GOT3 (cell line): Measurements from ENCODE around the gene NDST1.

ENCODE experiments used
- DNase-seq: peaks from one replicate; lab custom pipeline; 2025; ENCODE audit warnings: mixed read lengths; lab: John Stamatoyannopoulos, UW

NDST1 gene

GRCh38 chr5:150587856-150588595 is 80.1 kb downstream of the NDST1 start:
- no peak for DNase-seq

GRCh38 chr5:150588596-150588890 is 80.6 kb downstream of the NDST1 start:
- no peak for DNase-seq

- no peak for DNase-seq
These were observed 82.1 kb downstream of the NDST1 start for GRCh38 chr5:150589862-150590601.

DNA sequence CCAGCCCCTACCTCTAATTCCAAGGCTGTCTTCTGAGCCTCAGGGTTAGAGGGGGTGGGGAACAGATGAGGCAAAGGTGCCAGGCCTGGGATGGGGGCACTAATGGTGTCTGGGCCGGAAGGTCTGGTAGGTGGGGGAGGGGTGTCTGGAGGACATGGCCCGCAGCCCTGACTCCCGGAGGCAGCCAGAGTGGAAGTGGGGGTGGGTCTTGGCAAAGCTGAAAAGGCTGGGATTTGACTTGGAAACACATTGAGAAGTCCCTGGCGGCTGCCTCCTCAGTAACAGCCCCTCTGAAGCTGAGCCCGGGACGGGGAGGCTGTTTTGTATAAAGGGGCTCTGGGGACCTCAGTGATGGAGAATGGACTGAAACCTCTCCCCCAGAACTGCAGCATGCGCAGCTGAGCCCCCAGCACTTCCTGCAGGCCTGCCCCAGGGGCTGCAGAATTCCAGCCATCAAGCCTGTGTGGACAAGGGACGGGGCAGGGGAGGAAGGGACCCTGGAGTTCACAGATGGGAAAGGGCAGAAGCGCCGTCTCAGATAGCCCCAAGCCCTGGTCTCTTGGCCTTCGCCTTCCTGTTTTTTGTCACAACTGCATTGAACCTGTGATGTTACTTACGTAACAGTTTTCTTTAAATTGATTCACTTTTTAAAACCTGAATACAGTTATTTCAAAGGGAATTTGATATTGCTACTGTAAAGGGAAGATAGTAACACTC is 83.2 kb downstream of the NDST1 start:
- no peak for DNase-seq

DNA sequence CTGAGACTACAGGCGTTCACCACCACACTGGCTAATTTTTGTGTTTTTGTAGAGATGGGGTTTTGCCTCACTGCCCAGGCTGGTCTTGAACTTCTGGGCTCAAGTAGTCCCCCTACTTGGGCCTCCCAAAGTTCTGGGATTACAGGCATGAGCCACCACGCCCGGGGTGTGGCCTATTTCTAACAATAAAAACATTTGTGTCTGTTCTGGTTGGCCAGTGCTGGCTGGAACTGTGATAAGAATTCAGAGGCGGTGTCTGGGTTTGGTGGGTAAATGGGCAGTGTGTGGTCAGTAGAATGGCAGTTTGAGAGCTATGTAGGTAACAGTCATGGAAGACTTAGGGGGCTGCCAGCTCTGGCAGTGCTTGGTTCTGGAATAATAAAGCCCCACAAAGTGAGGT is 85.7 kb downstream of the NDST1 start:
- no peak for DNase-seq

- DNase-seq = no peak
These were observed 86.1 kb downstream of the NDST1 start for GRCh38 chr5:150593996-150594395.

- DNase-seq = no peak
These were observed 87.6 kb downstream of the NDST1 start for GRCh38 chr5:150595466-150596031.

DNA sequence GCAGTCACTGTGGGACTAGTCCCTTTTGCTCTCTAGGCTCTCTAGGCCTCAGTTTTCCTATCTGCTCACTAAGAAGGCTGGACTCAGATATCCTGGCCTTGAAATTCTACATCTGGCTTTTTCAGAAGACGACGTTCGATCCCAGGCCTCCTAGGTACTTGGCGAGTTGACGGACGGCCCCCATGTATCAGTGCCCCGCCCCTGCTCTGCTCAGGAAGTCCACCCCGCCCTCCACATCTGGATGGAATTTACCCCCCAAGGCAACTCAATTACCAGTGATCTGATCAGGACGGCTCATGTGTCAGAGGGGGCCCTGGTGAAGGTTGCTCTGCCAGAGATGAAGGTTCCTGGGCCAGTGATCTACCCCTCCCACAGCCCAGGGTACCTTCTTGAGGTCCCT is 88.4 kb downstream of the NDST1 start:
- no peak for DNase-seq

GRCh38 chr5:150596826-150597225 is 88.9 kb downstream of the NDST1 start:
- no peak for DNase-seq

- no peak for DNase-seq
These were observed 90.1 kb downstream of the NDST1 start for GRCh38 chr5:150598006-150598405.

DNA sequence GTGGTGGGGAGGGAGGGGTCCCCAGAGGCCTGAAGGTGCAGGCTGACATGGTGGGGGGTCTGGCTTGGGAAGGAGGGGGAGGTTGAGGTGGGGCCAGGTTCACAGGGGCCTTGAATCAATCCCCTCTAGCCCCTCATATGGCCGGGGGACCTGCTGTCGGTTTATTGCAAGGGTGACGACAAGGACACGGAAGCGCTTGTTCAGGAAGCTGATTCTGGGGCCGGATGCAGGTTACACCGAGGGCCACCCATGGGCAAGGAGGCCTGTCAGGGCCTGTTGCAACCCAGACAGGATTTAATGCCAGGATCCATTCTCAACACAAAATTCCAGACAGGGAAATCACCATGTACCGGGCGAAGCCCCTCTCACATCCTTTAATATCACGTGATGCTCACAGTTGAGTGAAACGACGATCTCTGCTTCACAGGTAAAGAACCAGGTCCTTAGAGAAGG is 90.9 kb downstream of the NDST1 start:
- no peak for DNase-seq

- DNase-seq = no peak
These were observed 91.3 kb downstream of the NDST1 start for GRCh38 chr5:150599281-150599680.

- DNase-seq = no peak
These were observed 92.1 kb downstream of the NDST1 start for GRCh38 chr5:150599917-150600511.

- DNase-seq = no peak
These were observed 92.9 kb downstream of the NDST1 start for GRCh38 chr5:150600616-150601490.

DNA sequence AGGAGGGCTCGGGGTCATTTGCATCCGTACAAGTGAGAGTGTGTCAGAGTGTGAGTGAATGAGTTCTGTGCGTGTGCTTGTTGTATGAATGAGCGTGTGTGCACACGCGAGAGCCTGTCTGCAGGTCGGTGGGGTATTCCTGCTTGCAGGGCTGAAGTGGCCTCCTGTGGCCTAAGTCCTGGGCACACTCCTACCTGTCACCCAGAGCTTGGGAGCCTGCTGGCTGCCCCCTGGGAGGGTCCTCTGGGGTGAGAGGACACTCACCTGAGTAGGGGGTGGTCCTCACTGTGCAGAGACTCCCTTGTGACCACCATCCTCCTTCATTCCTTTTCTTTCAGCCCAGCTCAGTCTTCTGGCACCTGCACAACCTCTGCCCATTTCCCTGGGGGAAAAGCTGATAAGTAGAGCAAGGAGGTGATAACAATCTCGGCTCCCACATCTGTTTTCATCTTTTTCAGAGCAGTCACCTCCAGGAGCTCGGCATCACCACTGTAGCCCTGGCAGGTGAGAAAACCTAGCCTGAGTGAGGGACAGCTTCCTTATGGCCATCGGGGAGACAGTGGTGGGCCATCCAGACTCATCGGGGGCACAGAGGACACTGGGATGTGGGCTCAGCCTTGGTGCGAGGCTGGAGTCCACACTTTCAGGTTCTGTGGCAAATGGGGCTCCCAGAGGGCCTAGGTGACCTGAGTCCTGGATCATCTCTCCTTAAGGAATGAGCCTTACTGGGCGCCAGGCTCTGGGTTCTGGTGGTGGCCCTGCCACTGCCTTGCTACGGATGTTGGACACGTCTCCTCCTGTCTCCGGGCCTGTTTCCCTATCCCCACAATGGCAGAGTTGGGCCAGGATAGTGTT is 93.8 kb downstream of the NDST1 start:
- no peak for DNase-seq

DNA sequence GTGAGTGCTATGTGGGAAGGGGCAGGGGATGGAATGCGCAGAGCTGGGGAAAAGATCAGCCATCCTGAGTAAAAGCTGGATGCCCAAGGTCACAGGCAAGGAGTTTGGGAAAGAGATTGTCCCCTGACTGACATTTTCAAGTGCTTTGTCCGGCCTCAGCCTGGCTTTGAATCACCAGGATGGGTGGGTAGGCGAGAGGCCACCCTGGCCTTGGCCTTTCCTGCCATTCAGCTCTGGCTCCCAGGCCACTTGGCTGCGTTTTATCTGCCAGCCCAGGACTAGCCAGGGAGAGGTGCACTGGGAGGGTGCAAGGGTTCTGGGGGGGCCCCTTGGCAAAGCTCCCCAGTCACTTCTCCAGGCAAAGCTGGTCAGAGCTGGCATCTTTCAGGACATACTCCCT is 95.1 kb downstream of the NDST1 start:
- no peak for DNase-seq

GRCh38 chr5:150603491-150603890 is 95.6 kb downstream of the NDST1 start:
- DNase-seq = no peak

GRCh38 chr5:150604010-150604409 is 96.1 kb downstream of the NDST1 start:
- DNase-seq = no peak

- DNase-seq = no peak
These were observed 97.0 kb downstream of the NDST1 start for GRCh38 chr5:150604894-150605440.

- no peak for DNase-seq
These were observed 97.6 kb downstream of the NDST1 start for GRCh38 chr5:150605546-150605945.
